ENCODE data around the gene GPRC5B.

The GPRC5B gene, protein sequence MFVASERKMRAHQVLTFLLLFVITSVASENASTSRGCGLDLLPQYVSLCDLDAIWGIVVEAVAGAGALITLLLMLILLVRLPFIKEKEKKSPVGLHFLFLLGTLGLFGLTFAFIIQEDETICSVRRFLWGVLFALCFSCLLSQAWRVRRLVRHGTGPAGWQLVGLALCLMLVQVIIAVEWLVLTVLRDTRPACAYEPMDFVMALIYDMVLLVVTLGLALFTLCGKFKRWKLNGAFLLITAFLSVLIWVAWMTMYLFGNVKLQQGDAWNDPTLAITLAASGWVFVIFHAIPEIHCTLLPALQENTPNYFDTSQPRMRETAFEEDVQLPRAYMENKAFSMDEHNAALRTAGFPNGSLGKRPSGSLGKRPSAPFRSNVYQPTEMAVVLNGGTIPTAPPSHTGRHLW

DNA sequence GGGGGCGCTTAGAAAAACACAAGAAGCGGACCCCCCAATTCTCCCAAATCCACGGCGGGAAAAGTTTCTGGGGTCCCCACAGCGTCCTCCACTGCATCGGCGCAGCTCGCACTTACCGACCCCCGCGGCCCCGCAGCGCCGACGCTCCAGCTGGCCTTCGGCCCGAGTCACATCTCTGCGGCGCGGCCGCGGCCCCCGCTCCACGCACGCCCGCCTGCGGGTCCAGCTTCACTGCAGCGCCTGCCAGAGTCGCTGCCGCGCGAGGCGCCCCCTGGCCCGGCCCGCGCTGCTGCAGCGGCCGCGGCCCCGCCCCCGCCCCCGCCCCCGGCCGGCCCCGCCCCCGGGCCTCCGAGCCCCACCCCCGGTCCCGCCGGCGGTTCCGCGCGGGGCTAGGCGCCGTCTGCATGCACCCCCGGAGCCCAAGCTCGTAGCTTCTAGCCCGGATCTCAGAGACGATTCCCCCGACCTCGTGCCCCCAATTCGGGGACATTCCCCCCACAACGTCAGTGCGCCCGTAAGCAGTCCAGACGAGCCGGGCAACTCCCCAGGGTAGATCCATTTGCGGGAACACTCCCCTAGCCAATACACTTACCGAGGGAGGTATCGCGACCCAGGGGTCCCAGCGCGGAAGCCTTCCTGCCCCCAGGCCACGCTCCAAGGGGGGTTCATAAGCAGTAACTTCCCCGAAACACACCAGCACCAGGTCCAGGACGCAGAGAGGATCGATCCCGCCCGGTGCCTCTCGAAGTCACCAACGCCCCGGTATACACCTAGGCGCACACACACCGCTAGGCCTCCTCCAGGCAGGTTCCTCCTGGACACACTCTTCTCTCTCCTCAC, at the start of gene GPRC5B:
Gene GPRC5B (minus strand): TSS at position 238 of the 840 bp plus-strand sequence. CDS start 12,003 bp downstream, outside the sequence.
- TF ChIP-seq, protein P1, sequence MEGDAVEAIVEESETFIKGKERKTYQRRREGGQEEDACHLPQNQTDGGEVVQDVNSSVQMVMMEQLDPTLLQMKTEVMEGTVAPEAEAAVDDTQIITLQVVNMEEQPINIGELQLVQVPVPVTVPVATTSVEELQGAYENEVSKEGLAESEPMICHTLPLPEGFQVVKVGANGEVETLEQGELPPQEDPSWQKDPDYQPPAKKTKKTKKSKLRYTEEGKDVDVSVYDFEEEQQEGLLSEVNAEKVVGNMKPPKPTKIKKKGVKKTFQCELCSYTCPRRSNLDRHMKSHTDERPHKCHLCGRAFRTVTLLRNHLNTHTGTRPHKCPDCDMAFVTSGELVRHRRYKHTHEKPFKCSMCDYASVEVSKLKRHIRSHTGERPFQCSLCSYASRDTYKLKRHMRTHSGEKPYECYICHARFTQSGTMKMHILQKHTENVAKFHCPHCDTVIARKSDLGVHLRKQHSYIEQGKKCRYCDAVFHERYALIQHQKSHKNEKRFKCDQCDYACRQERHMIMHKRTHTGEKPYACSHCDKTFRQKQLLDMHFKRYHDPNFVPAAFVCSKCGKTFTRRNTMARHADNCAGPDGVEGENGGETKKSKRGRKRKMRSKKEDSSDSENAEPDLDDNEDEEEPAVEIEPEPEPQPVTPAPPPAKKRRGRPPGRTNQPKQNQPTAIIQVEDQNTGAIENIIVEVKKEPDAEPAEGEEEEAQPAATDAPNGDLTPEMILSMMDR (IDR thresholded peaks at IDR 0.05; ENCODE audit: low read depth, low read length): peak; percentile 10
- in situ Hi-C loops (cut with HindIII; ENCODE audit: low sequenced_read_pairs): no loop called here
- no peak for DNase-seq (ENCODE audit: low read depth, low spot score)
- H3K4me3 ChIP-seq (ENCODE audit: low read depth, low read length): peak within 1 kb of the TSS; percentile 53

DNA sequence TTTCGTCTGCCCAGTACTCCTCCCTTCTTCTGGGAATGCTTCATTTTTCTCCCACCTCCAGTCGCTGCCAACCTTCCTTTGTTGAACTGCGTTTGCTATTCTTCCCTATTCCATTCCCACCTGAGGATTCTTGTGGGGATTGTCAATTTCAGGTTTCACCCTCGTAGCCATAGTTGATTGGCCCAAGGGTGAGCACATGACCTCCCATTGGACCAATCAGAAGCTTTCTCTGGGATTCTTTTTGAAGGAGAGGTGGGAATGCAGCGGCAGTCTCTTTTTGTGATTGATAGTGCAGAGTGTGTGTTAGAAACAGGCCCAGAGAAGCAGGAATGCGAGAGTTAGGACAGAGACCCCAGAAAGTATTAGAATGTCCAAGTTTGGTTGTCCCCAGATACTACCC, 49.1 kb upstream of the GPRC5B start:
- TF ChIP-seq, protein P1 (IDR thresholded peaks at IDR 0.05; ENCODE audit: low read depth, low read length): no peak
- DNase-seq (ENCODE audit: low read depth, low spot score): no peak
- in situ Hi-C loops (cut with HindIII; ENCODE audit: low sequenced_read_pairs): no loop called here
- H3K4me3 ChIP-seq (ENCODE audit: low read depth, low read length): no peak overlapping the region

DNA sequence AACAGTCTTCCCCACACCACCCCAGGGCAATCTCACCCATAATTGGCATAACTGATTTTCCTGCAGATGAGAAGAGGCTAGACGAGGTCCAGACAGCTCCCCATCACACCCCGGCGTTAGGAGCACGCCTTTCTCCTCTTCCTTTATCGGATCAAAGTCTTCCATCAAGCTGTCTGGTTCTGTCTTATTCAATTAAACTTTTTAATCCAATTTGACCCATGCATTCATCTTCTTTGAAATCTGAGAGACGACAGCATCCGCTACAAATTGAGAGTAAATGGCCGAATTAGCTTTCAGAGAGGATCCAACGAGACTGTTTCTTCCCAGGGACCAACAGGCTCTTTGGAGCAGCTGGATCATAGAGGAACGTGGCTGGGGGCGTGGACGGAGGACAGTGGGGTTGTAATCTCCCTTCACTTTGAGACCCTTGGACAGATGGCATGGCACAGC, 44.4 kb upstream of the GPRC5B start:
- no peak overlapping the region for H3K4me3 ChIP-seq (ENCODE audit: low read depth, low read length)
- in situ Hi-C loops (cut with HindIII; ENCODE audit: low sequenced_read_pairs): no loop called here
- no peak for DNase-seq (ENCODE audit: low read depth, low spot score)
- TF ChIP-seq, protein P1 (IDR thresholded peaks at IDR 0.05; ENCODE audit: low read depth, low read length): no peak

- TF ChIP-seq, protein P1 (IDR thresholded peaks at IDR 0.05; ENCODE audit: low read depth, low read length): no peak
- H3K4me3 ChIP-seq (ENCODE audit: low read depth, low read length): no peak overlapping the region
- in situ Hi-C loops (cut with HindIII; ENCODE audit: low sequenced_read_pairs): no loop called here
- no peak for DNase-seq (ENCODE audit: low read depth, low spot score)
These were observed 43.8 kb upstream of the GPRC5B start for GRCh38 chr16:19928432-19928831.

- in situ Hi-C loops (cut with HindIII; ENCODE audit: low sequenced_read_pairs): no loop called here
- H3K4me3 ChIP-seq (ENCODE audit: low read depth, low read length): no peak overlapping the region
- TF ChIP-seq, protein P1 (IDR thresholded peaks at IDR 0.05; ENCODE audit: low read depth, low read length): no peak
- peak; percentile 77 for DNase-seq (ENCODE audit: low read depth, low spot score)
These were observed 42.1 kb upstream of the GPRC5B start for GRCh38 chr16:19926449-19927390.

DNA sequence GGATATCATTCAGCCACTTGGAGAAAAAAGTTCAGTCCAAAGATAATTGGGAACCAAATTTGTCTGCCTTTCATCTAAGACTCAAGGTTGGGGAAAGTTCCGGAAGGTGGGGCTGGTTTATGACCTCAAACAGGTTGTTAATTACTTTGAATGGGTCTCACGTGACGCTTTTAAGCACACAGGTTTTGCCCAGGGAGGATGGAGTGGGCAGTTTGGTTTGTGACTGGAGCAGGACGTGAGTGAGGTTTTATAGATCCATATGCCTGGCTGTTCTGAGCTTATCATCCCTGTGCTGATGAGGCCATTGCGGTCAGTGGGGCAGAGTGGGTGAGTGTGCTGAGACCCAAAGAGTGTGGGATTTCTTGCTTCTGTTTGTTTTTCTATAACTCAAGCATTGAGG, 38.7 kb upstream of the GPRC5B start:
- in situ Hi-C loops (cut with HindIII; ENCODE audit: low sequenced_read_pairs): no loop called here
- DNase-seq (ENCODE audit: low read depth, low spot score): no peak
- TF ChIP-seq, protein P1 (IDR thresholded peaks at IDR 0.05; ENCODE audit: low read depth, low read length): no peak
- no peak overlapping the region for H3K4me3 ChIP-seq (ENCODE audit: low read depth, low read length)

All from astrocyte of the spinal cord (primary cell).